Fibroblast of mammary gland (primary cell): Measurements from ENCODE around the gene GRIK4.

ENCODE experiments used
- DNase-seq: peaks from one replicate; pipeline ENCODE4 v3.0.0-alpha.2; 2010; ENCODE audit warnings: low read depth
- H3K4me3 ChIP-seq: 2 replicates; pipeline ENCODE4 v1.5.1; 2011; ENCODE audit warnings: low read depth, mild to moderate bottlenecking, low read length, moderate library complexity; ENCODE audit not compliant: control insufficient read depth
- CTCF ChIP-seq: conservative IDR thresholded peaks from 2 replicates; pipeline ENCODE4 v1.5.1; 2011; ENCODE audit warnings: low read depth, low read length, inconsistent platforms; ENCODE audit not compliant: control insufficient read depth, insufficient read depth

GRIK4 gene

GRCh38 chr11:120974466-120974865 is 462.9 kb downstream of the GRIK4 start:
- H3K4me3 ChIP-seq: no peak overlapping the region
- DNase-seq: no peak
- no peak for TF ChIP-seq CTCF

DNA sequence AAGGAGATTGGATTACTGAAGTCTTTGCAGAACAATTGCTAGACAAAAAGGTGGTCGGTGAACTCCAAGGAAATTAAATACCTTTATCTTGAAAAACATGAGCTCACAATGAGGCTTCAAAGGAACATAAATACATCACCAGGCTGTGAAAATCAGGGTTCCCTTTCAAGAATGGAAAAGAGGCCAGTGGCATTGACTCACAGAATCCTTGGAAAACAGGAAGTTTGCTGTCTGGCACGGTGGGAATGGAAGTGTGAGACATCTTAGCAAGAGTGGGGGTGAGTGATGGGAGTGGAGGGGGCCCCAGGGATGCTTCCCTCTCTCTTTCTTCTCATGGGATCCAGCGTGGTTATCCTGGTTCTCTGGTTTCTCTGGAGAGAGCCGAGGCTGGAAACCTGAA is 463.4 kb downstream of the GRIK4 start:
- no peak for TF ChIP-seq CTCF

DNA sequence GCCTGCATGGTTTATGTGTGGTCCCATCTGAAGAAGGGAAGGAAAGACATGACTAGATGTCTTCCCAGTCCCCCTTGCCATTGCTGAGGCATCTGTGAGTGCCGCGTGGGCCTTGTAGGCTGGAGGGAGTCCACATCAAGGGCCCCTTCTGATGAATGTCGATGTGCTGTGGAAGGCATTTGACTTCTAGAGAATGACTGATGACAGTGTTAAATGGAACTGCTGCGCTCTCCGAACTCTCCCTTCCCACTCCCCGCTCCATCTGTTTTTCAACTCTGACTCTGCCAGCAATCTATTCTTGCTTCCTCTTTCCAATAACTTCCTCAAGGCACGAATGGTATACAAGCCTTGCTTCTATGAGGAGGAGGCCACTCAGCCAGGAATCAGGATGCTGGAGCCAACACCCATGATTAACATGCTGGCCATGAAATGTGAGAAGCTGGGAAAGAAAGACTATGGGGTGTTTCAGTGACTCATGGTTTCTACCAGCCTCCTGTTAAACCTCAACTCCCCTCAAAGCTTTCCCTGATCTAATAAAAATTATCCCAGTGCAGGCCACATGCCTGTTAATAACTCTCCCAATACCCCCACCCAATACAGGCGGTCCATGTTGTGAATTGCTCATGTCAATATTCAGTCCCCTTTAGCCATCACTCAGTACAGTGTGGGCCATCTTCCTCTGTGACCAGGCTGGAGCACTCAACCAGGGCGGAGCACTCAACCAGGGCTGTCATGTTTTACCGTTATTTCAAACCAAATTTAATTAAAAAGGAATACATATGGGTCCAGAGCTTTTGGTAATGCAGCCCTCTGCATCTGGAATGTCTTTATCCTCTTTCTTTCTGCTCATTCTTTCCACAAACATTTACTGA is 466.0 kb downstream of the GRIK4 start:
- DNase-seq: peak; percentile 23
- no peak for TF ChIP-seq CTCF
- no peak overlapping the region for H3K4me3 ChIP-seq

More for the DNA sequence above, 463.4 kb downstream of the GRIK4 start:
- no peak overlapping the region for H3K4me3 ChIP-seq
- DNase-seq: no peak

- no peak for DNase-seq
- H3K4me3 ChIP-seq: no peak overlapping the region
- TF ChIP-seq CTCF: no peak
Observed at GRCh38 chr11:120978701-120979100, 467.2 kb downstream of the GRIK4 start.

DNA sequence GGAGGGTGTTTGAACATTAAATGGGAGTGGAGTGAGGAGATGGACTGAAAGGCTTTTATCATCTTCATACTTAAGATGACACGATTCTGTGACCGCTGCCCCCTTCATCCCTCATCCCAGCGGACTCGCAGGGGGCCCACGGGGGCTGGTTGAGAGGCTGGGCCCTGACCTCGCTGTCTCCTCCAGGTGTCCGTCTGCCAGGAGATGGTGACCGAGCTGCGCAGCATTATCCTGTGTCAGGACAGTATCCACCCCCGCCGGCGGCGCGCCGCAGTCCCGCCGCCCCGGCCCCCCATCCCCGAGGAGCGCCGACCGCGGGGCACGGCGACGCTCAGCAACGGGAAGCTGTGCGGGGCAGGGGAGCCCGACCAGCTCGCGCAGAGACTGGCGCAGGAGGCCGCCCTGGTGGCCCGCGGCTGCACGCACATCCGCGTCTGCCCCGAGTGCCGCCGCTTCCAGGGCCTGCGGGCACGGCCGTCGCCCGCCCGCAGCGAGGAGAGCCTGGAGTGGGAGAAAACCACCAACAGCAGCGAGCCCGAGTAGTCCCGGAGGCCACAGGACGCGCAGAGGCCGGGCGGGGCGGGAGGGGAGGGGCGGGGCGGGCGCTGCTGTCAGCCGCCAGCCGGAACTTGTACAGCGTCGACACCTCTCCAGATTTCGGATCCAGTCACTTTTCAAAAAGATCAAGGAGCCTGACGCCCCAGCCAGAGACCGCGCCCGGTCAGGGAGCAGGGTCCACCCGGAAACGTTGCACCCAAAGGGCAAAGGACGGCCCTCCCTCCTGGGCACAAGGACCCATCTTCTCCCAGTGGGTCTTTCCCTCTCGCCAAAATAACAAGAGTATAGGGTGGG is 474.4 kb downstream of the GRIK4 start:
- H3K4me3 ChIP-seq: peak overlapping the region; percentile 20
- no peak for TF ChIP-seq CTCF
- DNase-seq: peak; percentile 18

DNA sequence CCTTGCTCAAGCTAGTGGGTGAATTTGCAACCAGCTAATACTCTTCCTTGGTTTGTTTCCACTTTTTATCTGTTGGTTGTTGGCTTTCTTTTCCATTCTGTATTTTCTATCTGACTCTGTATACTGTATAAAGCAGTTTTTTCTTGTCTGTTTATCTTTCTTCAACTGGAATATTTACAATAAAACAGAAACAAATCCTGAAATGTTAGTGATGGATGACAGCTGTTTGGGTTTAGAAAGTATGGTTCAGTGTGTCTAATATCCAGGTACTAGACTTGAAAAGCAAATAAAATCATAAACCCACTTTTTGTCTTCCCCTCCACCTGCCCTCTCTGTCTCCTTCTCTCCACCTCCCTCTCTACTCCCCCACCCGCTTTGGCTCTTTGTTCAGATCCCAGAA is 477.1 kb downstream of the GRIK4 start:
- no peak for DNase-seq
- no peak overlapping the region for H3K4me3 ChIP-seq
- TF ChIP-seq CTCF: no peak
